ENCODE results near the gene TNFSF12. TPM values are rescaled to one million over a fixed set of nuclear protein-coding genes. Genes with fewer than 3 reads are reported as not detected.

TNFSF12 gene
- 100 to 1,000 TPM in 1 of 5 donors, 10 to 100 TPM in 3, 1 to 10 TPM in 1; 6.1 to 199 (median 49.6) TPM for total RNA-seq
- polyA plus RNA-seq: 10 to 100 TPM; 31.7 to 48.0 (median 45.1) TPM
- long read RNA-seq, donor 1, partial matches to known transcripts: 0 of 3 reads
- long read RNA-seq, donor 1, other reads (novel, unspliced or antisense): 0 of 3 reads
- long read RNA-seq, donor 2, partial matches to known transcripts: 0 of 4 reads
- long read RNA-seq, donor 2, other reads (novel, unspliced or antisense): 0 of 4 reads
- long read RNA-seq, donor 3, partial matches to known transcripts: 0 of 1 reads
- long read RNA-seq, donor 3, other reads (novel, unspliced or antisense): 0 of 1 reads
- long read RNA-seq, donor 4, partial matches to known transcripts: 0 of 3 reads
- long read RNA-seq, donor 4, other reads (novel, unspliced or antisense): 0 of 3 reads
- long read RNA-seq, donor 5, transcript TNFSF12-201 (7 exons, 1,553 nt): major isoform, 7 of 15 reads
- long read RNA-seq, donor 5, partial matches to known transcripts: 6 of 15 reads
- long read RNA-seq, donor 5, other reads (novel, unspliced or antisense): 0 of 15 reads
- long read RNA-seq, donor 6, transcript TNFSF12-201 (7 exons, 1,553 nt): major isoform, 6 of 13 reads
- long read RNA-seq, donor 6, partial matches to known transcripts: 5 of 13 reads
- long read RNA-seq, donor 6, other reads (novel, unspliced or antisense): 0 of 13 reads
- long read RNA-seq, donor 7, transcript TNFSF12-201 (7 exons, 1,553 nt): major isoform, 9 of 10 reads
- long read RNA-seq, donor 7, partial matches to known transcripts: 0 of 10 reads
- long read RNA-seq, donor 7, other reads (novel, unspliced or antisense): 0 of 10 reads
- long read RNA-seq, donor 8, partial matches to known transcripts: 0 of 4 reads
- long read RNA-seq, donor 8, other reads (novel, unspliced or antisense): 0 of 4 reads
- long read RNA-seq, donor 9, transcript TNFSF12-201 (7 exons, 1,553 nt): major isoform, 11 of 13 reads
- long read RNA-seq, donor 9, partial matches to known transcripts: 0 of 13 reads
- long read RNA-seq, donor 9, other reads (novel, unspliced or antisense): 0 of 13 reads
- long read RNA-seq, donor 10, partial matches to known transcripts: 0 of 2 reads
- long read RNA-seq, donor 10, other reads (novel, unspliced or antisense): 0 of 2 reads

GRCh38 chr17:7548585-7549400 is at the start of gene TNFSF12:
TSS of gene TNFSF12 (plus strand) at chr17:7549058. CDS start at chr17:7549154, 96 bp downstream.
- H3K4me3 ChIP-seq: peak within 1 kb of the TSS; percentile 59 to 68 (median 64)
- no peaks in the 10 kb centered on the region for H3K9me3 ChIP-seq
- no peaks in the 10 kb centered on the region for H3K27me3 ChIP-seq
- H3K27ac ChIP-seq: peak within 1 kb of the TSS; percentile 71 to 96 (median 89)
- intact Hi-C loops (cut with DNase I; ENCODE audit: low total_unique reads): no loop called here
- H3K36me3 ChIP-seq: peaks cover 0 to 12% (median 9%) of the 10 kb centered on the region in 4 donors
- TF ChIP-seq EP300 (IDR thresholded peaks at IDR 0.05) (no peak), POLR2A (IDR thresholded peaks at IDR 0.05) (no peak), CTCF (IDR thresholded peaks at IDR 0.05) (peak in 2 of 7 experiments; percentile 11 to 12), POLR2AphosphoS5 (IDR thresholded peaks at IDR 0.05) (peak in 2 of 3 donors; percentile 34 to 47)
- peaks cover 13 to 52% (median 24%) of the 10 kb centered on the region in 4 donors for H3K4me1 ChIP-seq
- 0 to 3% (median 1%) methylated on average over 9 to 58 of the region's 65 CpGs for WGBS, 5 donors
- peak; percentile 55 to 84 for DNase-seq

GRCh38 chr17:7499161-7499560 is 49.7 kb upstream of the TNFSF12 start:
- no peak overlapping the region for H3K4me3 ChIP-seq
- no peaks in the 10 kb centered on the region for H3K4me1 ChIP-seq
- no peaks in the 10 kb centered on the region for H3K9me3 ChIP-seq
- intact Hi-C loops (cut with DNase I; ENCODE audit: low total_unique reads): no loop called here
- 81 to 89% (median 87%) methylated on average over 10 to 11 of the region's 11 CpGs for WGBS, 5 donors
- H3K36me3 ChIP-seq: peaks cover 82 to 90% (median 90%) of the 10 kb centered on the region in 4 donors
- no peaks in the 10 kb centered on the region for H3K27me3 ChIP-seq
- no peak overlapping the region for H3K27ac ChIP-seq
- no peak for DNase-seq
- TF ChIP-seq EP300 (IDR thresholded peaks at IDR 0.05) (no peak), CTCF (IDR thresholded peaks at IDR 0.05) (no peak), POLR2A (IDR thresholded peaks at IDR 0.05) (no peak), POLR2AphosphoS5 (IDR thresholded peaks at IDR 0.05) (no peak)

- no peaks in the 10 kb centered on the region for H3K4me1 ChIP-seq
- no peak for DNase-seq
- H3K27ac ChIP-seq: no peak overlapping the region
- 78 to 86% (median 85%) methylated on average over 14 of the region's 14 CpGs for WGBS, 5 donors
- no peaks in the 10 kb centered on the region for H3K27me3 ChIP-seq
- no peak overlapping the region for H3K4me3 ChIP-seq
- intact Hi-C loops (cut with DNase I; ENCODE audit: low total_unique reads): no loop called here
- H3K9me3 ChIP-seq: no peaks in the 10 kb centered on the region
- TF ChIP-seq POLR2A (IDR thresholded peaks at IDR 0.05) (no peak), EP300 (IDR thresholded peaks at IDR 0.05) (no peak), CTCF (IDR thresholded peaks at IDR 0.05) (no peak), POLR2AphosphoS5 (IDR thresholded peaks at IDR 0.05) (no peak)
- H3K36me3 ChIP-seq: peaks cover 87 to 100% (median 100%) of the 10 kb centered on the region in 4 donors
Observed at GRCh38 chr17:7501729-7502128, 47.1 kb upstream of the TNFSF12 start.

Data from stomach (tissue), 19 donors.